ENCODE measurements around the gene PDPR. TPM values are rescaled to one million over a fixed set of nuclear protein-coding genes. Genes with fewer than 3 reads are reported as not detected.
"Not testable (repeated sequence)": the region's sequence is repeated elsewhere in the genome, so short reads cannot be mapped to it uniquely, and the experiment has no call there.

Gene PDPR
- total and polyA plus RNA-seq, 2 of the 4 experiments (the other 2 are of a cell fraction) = 12.2 to 19.4 TPM

DNA sequence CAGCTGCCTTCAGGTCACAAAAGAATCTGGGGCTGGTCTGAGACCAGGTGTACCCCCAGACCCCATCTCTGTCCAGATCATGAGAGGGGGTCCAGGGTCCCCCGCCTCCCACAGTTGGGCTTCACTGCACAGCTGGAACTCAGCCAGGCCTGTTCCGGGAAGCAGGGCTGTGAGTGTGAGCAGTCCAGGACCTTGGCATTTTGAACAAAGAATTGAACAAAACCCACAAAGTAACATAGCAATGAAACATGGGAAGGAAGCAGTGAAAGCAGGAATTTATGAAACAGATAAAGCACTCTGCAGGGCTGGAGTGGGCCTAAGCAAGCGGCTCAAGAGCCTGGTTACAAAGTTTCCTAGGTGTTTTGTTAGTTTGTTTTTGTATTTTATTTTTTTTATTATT, 84.5 kb downstream of the PDPR start:
- H3K36me3 ChIP-seq (ENCODE audit: control insufficient read depth, insufficient read depth, low read length); H3K14ac ChIP-seq (replicated peaks; ENCODE audit: low read depth, low read length); H3K4me2 ChIP-seq (ENCODE audit: low read depth, low read length); H3K18ac ChIP-seq (ENCODE audit: low read depth, low read length); H2BK15ac ChIP-seq (ENCODE audit: low read depth, low read length); ATAC-seq (ENCODE audit: low read depth); H3K9me3 ChIP-seq (ENCODE audit: control insufficient read depth, insufficient read depth, low read length); H4K91ac ChIP-seq (ENCODE audit: insufficient read depth, low read depth, low read length); H2BK20ac ChIP-seq (ENCODE audit: low read depth, low read length); in situ Hi-C loops (cut with MboI; ENCODE audit: low sequenced_read_pairs); H3K79me1 ChIP-seq (ENCODE audit: low read depth in 1 of 2, low read length in 2 of 2); BruUV-seq (replicated peaks); H3K56ac ChIP-seq (ENCODE audit: extremely low read depth, insufficient read depth, low read length); H3K4me1 ChIP-seq (ENCODE audit: control insufficient read depth, insufficient read depth, low read length); H3K27ac ChIP-seq (ENCODE audit: insufficient read depth, low read length); H2BK5ac ChIP-seq (ENCODE audit: low read depth, low read length, poor library complexity, severe bottlenecking); intact Hi-C loops (cut with micrococcal nuclease); H3K4ac ChIP-seq (ENCODE audit: low read depth, low read length); dilution Hi-C loops (cut with HindIII; ENCODE audit: low sequenced_read_pairs, unreplicated experiment); H2BK120ac ChIP-seq (ENCODE audit: low read depth, low read length); CTCF ChIA-PET; POLR2A ChIA-PET (ENCODE audit: unreplicated experiment); H2AK5ac ChIP-seq (ENCODE audit: low read depth, low read length); H3K9ac ChIP-seq (ENCODE audit: low read depth, low read length); H3K9me1 ChIP-seq (ENCODE audit: insufficient read depth, low read length); H2AFZ ChIP-seq (replicated peaks; ENCODE audit: low read length, poor library complexity); H4K5ac ChIP-seq (ENCODE audit: low read depth, low read length); H3K27me3 ChIP-seq (ENCODE audit: control insufficient read depth, insufficient read depth, low read length); H2AK9ac ChIP-seq (replicated peaks; ENCODE audit: low read depth, low read length, poor library complexity); H3K23ac ChIP-seq (ENCODE audit: low read depth, low read length); H3K4me3 ChIP-seq (ENCODE audit: insufficient read depth, low read depth, low read length); H4K8ac ChIP-seq (ENCODE audit: low read depth in 2 of 2, low read length in 2 of 2); H4K20me1 ChIP-seq (ENCODE audit: insufficient read depth, low read length): not testable (repeated sequence)
- WGBS, 2 experiments (ENCODE audit: extremely low coverage in 2 of 2, insufficient read length in 1 of 2) = no CpG with 5 or more reads among the region's 3 CpGs
- DNase-seq = peak; percentile 0

DNA sequence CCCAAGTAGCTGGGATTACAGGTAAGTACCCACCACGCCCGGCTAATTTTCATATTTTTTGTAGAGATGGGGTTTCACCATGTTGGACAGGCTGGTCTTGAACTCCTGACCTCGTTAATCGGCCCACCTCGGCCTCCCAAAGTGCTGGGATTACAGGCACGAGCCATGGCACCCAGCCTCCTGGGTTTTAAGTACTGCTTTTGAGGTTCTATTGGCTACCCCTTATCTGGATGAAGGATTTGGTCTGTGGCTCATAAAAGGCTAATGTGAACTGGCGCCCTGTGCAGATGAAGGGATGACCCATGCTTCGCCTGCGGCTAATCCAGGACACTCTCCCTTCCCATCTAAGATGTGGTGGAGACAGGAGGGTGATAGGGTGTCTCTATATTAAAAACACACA, 85.0 kb downstream of the PDPR start:
- dilution Hi-C loops (cut with HindIII; ENCODE audit: low sequenced_read_pairs, unreplicated experiment); ATAC-seq (ENCODE audit: low read depth); H3K18ac ChIP-seq (ENCODE audit: low read depth, low read length); intact Hi-C loops (cut with micrococcal nuclease); H3K79me1 ChIP-seq (ENCODE audit: low read depth in 1 of 2, low read length in 2 of 2); BruUV-seq (replicated peaks); H3K27ac ChIP-seq (ENCODE audit: insufficient read depth, low read length); H3K56ac ChIP-seq (ENCODE audit: extremely low read depth, insufficient read depth, low read length); H3K9me1 ChIP-seq (ENCODE audit: insufficient read depth, low read length); H4K8ac ChIP-seq (ENCODE audit: low read depth in 2 of 2, low read length in 2 of 2); H3K4me3 ChIP-seq (ENCODE audit: insufficient read depth, low read depth, low read length); H3K36me3 ChIP-seq (ENCODE audit: control insufficient read depth, insufficient read depth, low read length); H4K20me1 ChIP-seq (ENCODE audit: insufficient read depth, low read length); H3K14ac ChIP-seq (replicated peaks; ENCODE audit: low read depth, low read length); H3K4me2 ChIP-seq (ENCODE audit: low read depth, low read length); H2AFZ ChIP-seq (replicated peaks; ENCODE audit: low read length, poor library complexity); H3K9me3 ChIP-seq (ENCODE audit: control insufficient read depth, insufficient read depth, low read length); H2BK5ac ChIP-seq (ENCODE audit: low read depth, low read length, poor library complexity, severe bottlenecking); DNase-seq; H4K5ac ChIP-seq (ENCODE audit: low read depth, low read length); H3K4ac ChIP-seq (ENCODE audit: low read depth, low read length); CTCF ChIA-PET; H3K4me1 ChIP-seq (ENCODE audit: control insufficient read depth, insufficient read depth, low read length); H2AK5ac ChIP-seq (ENCODE audit: low read depth, low read length); in situ Hi-C loops (cut with MboI; ENCODE audit: low sequenced_read_pairs); POLR2A ChIA-PET (ENCODE audit: unreplicated experiment); H2AK9ac ChIP-seq (replicated peaks; ENCODE audit: low read depth, low read length, poor library complexity); H2BK120ac ChIP-seq (ENCODE audit: low read depth, low read length); H3K9ac ChIP-seq (ENCODE audit: low read depth, low read length); H2BK20ac ChIP-seq (ENCODE audit: low read depth, low read length); H2BK15ac ChIP-seq (ENCODE audit: low read depth, low read length); H3K23ac ChIP-seq (ENCODE audit: low read depth, low read length); H3K27me3 ChIP-seq (ENCODE audit: control insufficient read depth, insufficient read depth, low read length); H4K91ac ChIP-seq (ENCODE audit: insufficient read depth, low read depth, low read length): not testable (repeated sequence)
- no CpG with 5 or more reads among the region's 9 CpGs for WGBS, 2 experiments (ENCODE audit: extremely low coverage in 2 of 2, insufficient read length in 1 of 2)
